Measurements from ENCODE around the gene LIMS2.
A peak's percentile ranks its signal among the peaks of the same experiment; 100 is the strongest.

The LIMS2 gene

GRCh38 chr2:127707890-127708648 is 32.7 kb upstream of the LIMS2 start:
- H3K4me1 ChIP-seq (ENCODE audit: control insufficient read depth, insufficient read depth, low read length) = no peaks in the 10 kb centered on the region
- H3K36me3 ChIP-seq (ENCODE audit: control insufficient read depth, insufficient read depth, low read length) = peaks cover 85% of the 10 kb centered on the region
- H3K9me3 ChIP-seq (ENCODE audit: control insufficient read depth, insufficient read depth, low read length) = no peaks in the 10 kb centered on the region
- no peak overlapping the region for H3K4me3 ChIP-seq (ENCODE audit: low read depth, low read length)
- H3K9ac ChIP-seq (ENCODE audit: low read depth, low read length) = no peak overlapping the region
- no peak overlapping the region for H3K27ac ChIP-seq (ENCODE audit: low read depth, low read length)
- no peaks in the 10 kb centered on the region for H3K27me3 ChIP-seq (ENCODE audit: control insufficient read depth, insufficient read depth, low read length)

DNA sequence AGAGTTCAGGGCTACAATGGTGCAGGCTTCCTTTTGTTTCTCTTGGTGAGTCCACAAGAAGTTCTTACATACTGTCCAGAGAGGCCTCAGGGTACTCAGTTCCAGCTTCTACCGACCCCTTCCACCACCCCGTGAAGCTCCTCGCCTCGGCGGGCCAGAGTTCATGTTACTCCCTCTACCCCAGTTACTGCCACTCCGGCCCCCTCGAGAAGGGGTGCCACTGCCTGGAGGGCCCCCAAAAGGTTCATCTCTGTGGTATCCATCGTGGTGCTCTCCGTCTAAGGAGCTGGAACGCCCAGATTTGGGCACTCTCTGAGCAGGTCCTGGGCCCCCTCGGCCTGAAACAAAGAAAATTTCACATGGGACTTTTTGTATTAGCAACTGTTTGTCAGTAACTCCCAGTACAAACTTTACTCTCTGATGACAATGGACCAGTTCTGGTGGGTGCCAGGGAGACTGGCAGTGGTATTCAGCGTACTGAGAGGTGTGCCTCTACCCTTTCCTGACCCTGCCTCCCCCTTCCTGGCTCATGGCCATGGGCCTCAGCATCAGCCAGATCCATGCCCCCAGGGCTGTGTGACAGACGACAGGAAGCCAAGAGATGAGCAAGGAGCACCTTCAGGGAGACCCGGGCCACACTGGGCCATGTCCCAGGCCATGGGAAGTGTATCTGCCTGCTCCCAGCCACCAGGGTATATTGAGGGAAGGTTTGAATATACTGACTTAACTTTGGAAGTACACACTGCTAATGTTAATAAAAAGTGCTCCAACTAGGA is 31.1 kb upstream of the LIMS2 start:
- Histone ChIP-seq H3K27ac (ENCODE audit: low read depth, low read length) (no peak overlapping the region), H3K27me3 (ENCODE audit: control insufficient read depth, insufficient read depth, low read length) (no peaks in the 10 kb centered on the region), H3K9me3 (ENCODE audit: control insufficient read depth, insufficient read depth, low read length) (no peaks in the 10 kb centered on the region), H3K4me3 (ENCODE audit: low read depth, low read length) (no peak overlapping the region), H3K36me3 (ENCODE audit: control insufficient read depth, insufficient read depth, low read length) (peaks cover 78% of the 10 kb centered on the region), H3K9ac (ENCODE audit: low read depth, low read length) (no peak overlapping the region), H3K4me1 (ENCODE audit: control insufficient read depth, insufficient read depth, low read length) (peaks cover 8% of the 10 kb centered on the region)

GRCh38 chr2:127705391-127706065 is 30.2 kb upstream of the LIMS2 start:
- peaks cover 12% of the 10 kb centered on the region for H3K4me1 ChIP-seq (ENCODE audit: control insufficient read depth, insufficient read depth, low read length)
- no peaks in the 10 kb centered on the region for H3K27me3 ChIP-seq (ENCODE audit: control insufficient read depth, insufficient read depth, low read length)
- H3K27ac ChIP-seq (ENCODE audit: low read depth, low read length) = no peak overlapping the region
- H3K36me3 ChIP-seq (ENCODE audit: control insufficient read depth, insufficient read depth, low read length) = peaks cover 74% of the 10 kb centered on the region
- no peaks in the 10 kb centered on the region for H3K9me3 ChIP-seq (ENCODE audit: control insufficient read depth, insufficient read depth, low read length)
- no peak overlapping the region for H3K4me3 ChIP-seq (ENCODE audit: low read depth, low read length)
- H3K9ac ChIP-seq (ENCODE audit: low read depth, low read length) = no peak overlapping the region

DNA sequence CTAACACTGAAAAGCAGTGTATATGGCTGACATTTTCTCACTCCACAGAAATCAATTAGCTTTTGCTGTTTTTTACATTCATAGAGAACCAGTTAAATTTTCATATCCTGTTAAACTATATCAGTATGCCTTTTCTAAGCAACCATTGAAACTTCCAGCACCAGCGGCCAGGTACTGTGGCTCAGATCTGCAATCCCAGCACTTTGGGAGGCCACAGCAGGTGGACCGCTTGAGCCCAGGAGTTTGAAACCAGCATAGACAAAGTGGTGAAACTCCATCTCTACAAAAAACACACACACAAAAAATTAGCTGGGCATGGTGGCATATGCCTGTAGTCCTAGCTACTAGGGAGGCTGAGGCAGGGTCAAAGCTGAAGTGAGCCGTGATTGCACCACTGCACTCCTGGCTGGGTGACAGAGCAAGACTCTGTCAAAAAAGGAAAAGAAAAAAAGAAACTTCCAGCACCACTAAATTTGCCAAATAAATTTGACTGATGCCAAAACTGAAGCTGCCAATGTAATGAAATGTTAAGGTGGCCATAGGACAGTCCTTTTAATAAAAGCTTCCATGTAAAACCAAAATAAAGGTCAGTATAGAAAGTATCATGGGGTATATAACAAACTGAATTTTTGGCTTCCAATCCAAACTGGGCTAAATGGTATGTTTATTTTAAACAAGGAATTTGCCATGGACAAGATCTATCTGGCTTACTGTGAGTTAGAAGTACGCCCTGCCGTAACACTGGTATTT is 29.5 kb upstream of the LIMS2 start:
- Histone ChIP-seq H3K27ac (ENCODE audit: low read depth, low read length) (no peak overlapping the region), H3K4me3 (ENCODE audit: low read depth, low read length) (no peak overlapping the region), H3K27me3 (ENCODE audit: control insufficient read depth, insufficient read depth, low read length) (no peaks in the 10 kb centered on the region), H3K9me3 (ENCODE audit: control insufficient read depth, insufficient read depth, low read length) (no peaks in the 10 kb centered on the region), H3K9ac (ENCODE audit: low read depth, low read length) (no peak overlapping the region), H3K36me3 (ENCODE audit: control insufficient read depth, insufficient read depth, low read length) (peaks cover 67% of the 10 kb centered on the region), H3K4me1 (ENCODE audit: control insufficient read depth, insufficient read depth, low read length) (peaks cover 16% of the 10 kb centered on the region)

DNA sequence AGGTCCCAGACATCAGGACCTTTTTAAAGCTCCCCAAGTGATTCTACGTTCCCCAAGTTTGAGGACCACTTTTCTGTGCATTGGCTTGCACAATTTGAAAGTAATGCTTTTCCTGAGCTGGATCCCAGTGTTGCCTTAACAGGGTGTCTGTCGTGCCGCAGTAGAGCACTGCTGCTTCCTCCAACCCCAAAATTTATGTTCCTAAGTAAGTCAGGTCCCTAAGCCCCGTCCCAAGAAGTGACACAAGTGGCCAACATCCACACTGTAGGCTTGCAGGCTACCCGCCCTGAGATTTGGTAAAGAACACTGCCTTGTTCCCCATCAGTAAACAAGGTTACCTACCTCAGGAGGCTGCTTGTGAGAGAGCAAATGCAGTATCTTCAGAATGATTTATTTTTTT is 28.0 kb upstream of the LIMS2 start:
- peaks cover 16% of the 10 kb centered on the region for H3K4me1 ChIP-seq (ENCODE audit: control insufficient read depth, insufficient read depth, low read length)
- no peak overlapping the region for H3K27ac ChIP-seq (ENCODE audit: low read depth, low read length)
- peaks cover 52% of the 10 kb centered on the region for H3K36me3 ChIP-seq (ENCODE audit: control insufficient read depth, insufficient read depth, low read length)
- no peak overlapping the region for H3K9ac ChIP-seq (ENCODE audit: low read depth, low read length)
- no peaks in the 10 kb centered on the region for H3K9me3 ChIP-seq (ENCODE audit: control insufficient read depth, insufficient read depth, low read length)
- H3K27me3 ChIP-seq (ENCODE audit: control insufficient read depth, insufficient read depth, low read length) = no peaks in the 10 kb centered on the region
- H3K4me3 ChIP-seq (ENCODE audit: low read depth, low read length) = no peak overlapping the region; the same call in 1 of the 2 replicates

GRCh38 chr2:127702395-127703009 is 27.2 kb upstream of the LIMS2 start:
- Histone ChIP-seq H3K27me3 (ENCODE audit: control insufficient read depth, insufficient read depth, low read length) (no peaks in the 10 kb centered on the region), H3K4me1 (ENCODE audit: control insufficient read depth, insufficient read depth, low read length) (peaks cover 16% of the 10 kb centered on the region), H3K4me3 (ENCODE audit: low read depth, low read length) (peak overlapping the region; percentile 74), H3K9me3 (ENCODE audit: control insufficient read depth, insufficient read depth, low read length) (no peaks in the 10 kb centered on the region), H3K27ac (ENCODE audit: low read depth, low read length) (peak overlapping the region; percentile 95), H3K36me3 (ENCODE audit: control insufficient read depth, insufficient read depth, low read length) (peaks cover 44% of the 10 kb centered on the region), H3K9ac (ENCODE audit: low read depth, low read length) (peak overlapping the region; percentile 95; the same call in 1 of the 2 replicates)

GRCh38 chr2:127701651-127702394 is 26.5 kb upstream of the LIMS2 start:
- Histone ChIP-seq H3K4me1 (ENCODE audit: control insufficient read depth, insufficient read depth, low read length) (peaks cover 16% of the 10 kb centered on the region), H3K9me3 (ENCODE audit: control insufficient read depth, insufficient read depth, low read length) (no peaks in the 10 kb centered on the region), H3K9ac (ENCODE audit: low read depth, low read length) (peak overlapping the region; percentile 95), H3K27ac (ENCODE audit: low read depth, low read length) (peak overlapping the region; percentile 95), H3K36me3 (ENCODE audit: control insufficient read depth, insufficient read depth, low read length) (peaks cover 37% of the 10 kb centered on the region), H3K27me3 (ENCODE audit: control insufficient read depth, insufficient read depth, low read length) (no peaks in the 10 kb centered on the region), H3K4me3 (ENCODE audit: low read depth, low read length) (peak overlapping the region; percentile 74)

GRCh38 chr2:127701193-127701650 is 25.9 kb upstream of the LIMS2 start, which contains the start of gene SFT2D3:
SFT2D3 (plus strand) TSS chr2:127701497; CDS start chr2:127701529, 32 bp downstream.
- Histone ChIP-seq H3K9me3 (ENCODE audit: control insufficient read depth, insufficient read depth, low read length) (no peaks in the 10 kb centered on the region), H3K9ac (ENCODE audit: low read depth, low read length) (peak within 1 kb of the TSS; percentile 95), H3K4me3 (ENCODE audit: low read depth, low read length) (peak within 1 kb of the TSS; percentile 74), H3K4me1 (ENCODE audit: control insufficient read depth, insufficient read depth, low read length) (peaks cover 16% of the 10 kb centered on the region), H3K36me3 (ENCODE audit: control insufficient read depth, insufficient read depth, low read length) (peaks cover 31% of the 10 kb centered on the region), H3K27me3 (ENCODE audit: control insufficient read depth, insufficient read depth, low read length) (no peaks in the 10 kb centered on the region), H3K27ac (ENCODE audit: low read depth, low read length) (peak within 1 kb of the TSS; percentile 95)

- Histone ChIP-seq H3K9ac (ENCODE audit: low read depth, low read length) (peak overlapping the region; percentile 95), H3K27ac (ENCODE audit: low read depth, low read length) (peak overlapping the region; percentile 95), H3K27me3 (ENCODE audit: control insufficient read depth, insufficient read depth, low read length) (no peaks in the 10 kb centered on the region), H3K4me3 (ENCODE audit: low read depth, low read length) (peak overlapping the region; percentile 74), H3K4me1 (ENCODE audit: control insufficient read depth, insufficient read depth, low read length) (peaks cover 16% of the 10 kb centered on the region), H3K9me3 (ENCODE audit: control insufficient read depth, insufficient read depth, low read length) (no peaks in the 10 kb centered on the region), H3K36me3 (ENCODE audit: control insufficient read depth, insufficient read depth, low read length) (peaks cover 26% of the 10 kb centered on the region)
Observed at GRCh38 chr2:127700527-127701192, 25.3 kb upstream of the LIMS2 start.

Measured in HUES48 (cell line).